D341Med (cell line): ENCODE data around the gene EFHC1.
"Not testable (repeated sequence)": the region's sequence is repeated elsewhere in the genome, so short reads cannot be mapped to it uniquely, and the experiment has no call there.

Source experiments
- DNase-seq: peaks from one replicate; pipeline ENCODE4 v3.0.0; 2012; ENCODE audit warnings: low spot score

Gene EFHC1, protein sequence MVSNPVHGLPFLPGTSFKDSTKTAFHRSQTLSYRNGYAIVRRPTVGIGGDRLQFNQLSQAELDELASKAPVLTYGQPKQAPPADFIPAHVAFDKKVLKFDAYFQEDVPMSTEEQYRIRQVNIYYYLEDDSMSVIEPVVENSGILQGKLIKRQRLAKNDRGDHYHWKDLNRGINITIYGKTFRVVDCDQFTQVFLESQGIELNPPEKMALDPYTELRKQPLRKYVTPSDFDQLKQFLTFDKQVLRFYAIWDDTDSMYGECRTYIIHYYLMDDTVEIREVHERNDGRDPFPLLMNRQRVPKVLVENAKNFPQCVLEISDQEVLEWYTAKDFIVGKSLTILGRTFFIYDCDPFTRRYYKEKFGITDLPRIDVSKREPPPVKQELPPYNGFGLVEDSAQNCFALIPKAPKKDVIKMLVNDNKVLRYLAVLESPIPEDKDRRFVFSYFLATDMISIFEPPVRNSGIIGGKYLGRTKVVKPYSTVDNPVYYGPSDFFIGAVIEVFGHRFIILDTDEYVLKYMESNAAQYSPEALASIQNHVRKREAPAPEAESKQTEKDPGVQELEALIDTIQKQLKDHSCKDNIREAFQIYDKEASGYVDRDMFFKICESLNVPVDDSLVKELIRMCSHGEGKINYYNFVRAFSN

DNA sequence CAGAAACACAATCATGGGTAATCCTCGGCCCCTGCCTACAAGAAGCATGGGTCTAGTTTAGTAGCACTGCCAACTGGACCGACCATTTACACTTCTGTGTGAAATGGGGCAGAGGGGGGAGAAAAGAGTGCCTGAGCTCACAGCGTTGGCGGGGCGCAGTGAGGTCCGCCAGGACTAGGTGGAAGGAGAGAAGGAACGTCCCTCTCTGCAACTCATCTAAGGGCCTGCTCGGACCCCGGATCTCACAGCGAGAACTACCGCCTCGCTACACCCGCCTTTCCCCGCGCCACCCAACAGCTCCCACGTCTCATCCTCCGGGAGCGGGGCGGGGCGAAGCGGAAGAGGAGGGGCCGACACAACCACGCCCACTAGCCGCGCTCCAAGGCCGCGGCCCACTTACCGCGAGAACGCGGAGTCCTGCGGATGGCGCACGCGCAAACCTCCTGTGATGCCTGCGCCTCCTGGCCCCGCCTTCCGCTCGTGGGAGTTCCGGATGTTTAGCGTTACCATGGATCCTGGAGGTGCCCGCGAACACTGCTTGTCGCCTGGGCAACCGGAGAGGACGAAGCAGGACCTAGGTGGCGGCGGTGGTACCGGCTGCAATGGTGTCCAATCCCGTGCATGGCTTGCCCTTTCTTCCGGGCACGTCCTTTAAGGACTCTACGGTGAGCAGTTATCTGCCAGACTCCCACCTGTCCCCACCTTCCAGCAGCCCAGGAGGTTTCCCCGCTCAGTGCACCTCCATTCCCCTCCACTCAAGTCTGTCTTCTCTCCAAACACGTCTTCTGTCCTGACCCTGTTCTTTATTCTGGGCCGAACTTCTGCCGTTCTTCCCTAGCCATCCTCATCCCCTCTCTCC is at the start of gene EFHC1:
Gene EFHC1 (plus strand): TSS at position 534 of the 859 bp plus-strand sequence. CDS start 69 bp downstream, at position 603.
- peak; percentile 98 for DNase-seq

DNA sequence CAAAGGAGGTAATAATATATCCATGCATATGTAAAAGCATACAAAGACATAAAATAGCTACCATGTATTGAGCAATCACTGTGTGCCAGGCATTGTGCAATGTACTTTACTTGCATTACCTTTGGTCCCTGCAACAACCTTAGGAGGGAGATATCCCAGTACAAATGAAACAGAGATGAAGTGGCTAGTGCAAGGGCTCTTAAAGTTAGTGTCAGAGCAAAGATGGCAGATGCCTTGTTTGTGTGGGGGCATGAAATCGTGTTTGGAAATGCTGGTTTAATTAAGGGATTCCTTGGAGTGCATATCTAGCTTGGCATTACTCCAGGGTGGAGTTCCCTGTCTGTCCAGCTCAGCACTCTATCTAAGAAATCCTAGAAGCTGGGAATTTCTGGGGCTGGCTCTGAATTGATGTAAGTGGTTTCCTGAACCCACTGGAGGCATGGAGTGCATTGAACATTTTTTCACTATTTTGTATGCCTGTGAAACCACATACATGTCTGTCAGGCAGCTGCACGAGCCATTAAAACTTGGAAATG is 48.4 kb upstream of the EFHC1 start:
- no peak for DNase-seq

DNA sequence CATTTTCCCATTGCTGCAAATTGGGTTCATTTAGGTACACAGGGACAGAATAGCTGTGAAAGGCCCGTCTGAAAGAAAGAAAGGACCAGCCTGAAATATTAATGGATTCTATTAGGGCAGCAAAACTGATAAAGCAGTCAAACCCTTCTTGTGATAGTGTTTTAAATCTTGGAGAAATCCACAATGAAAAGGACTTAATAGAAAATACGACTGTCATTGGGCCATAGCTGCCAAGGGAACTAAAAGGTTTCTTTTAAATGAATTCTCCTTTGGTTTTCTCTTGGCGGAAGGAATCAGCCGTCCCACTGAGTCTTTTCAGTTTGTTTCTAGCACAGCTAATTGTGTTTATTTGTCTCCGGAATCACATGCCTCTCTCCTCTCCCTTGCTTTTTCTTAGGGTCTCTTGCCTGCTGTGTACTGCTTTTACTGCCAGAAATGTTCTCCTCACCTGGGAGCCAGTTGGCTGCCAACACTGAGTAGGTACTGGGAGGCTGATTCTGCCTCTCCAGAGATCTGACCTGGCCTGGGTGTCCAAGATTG is 46.9 kb upstream of the EFHC1 start:
- DNase-seq, result no peak

DNA sequence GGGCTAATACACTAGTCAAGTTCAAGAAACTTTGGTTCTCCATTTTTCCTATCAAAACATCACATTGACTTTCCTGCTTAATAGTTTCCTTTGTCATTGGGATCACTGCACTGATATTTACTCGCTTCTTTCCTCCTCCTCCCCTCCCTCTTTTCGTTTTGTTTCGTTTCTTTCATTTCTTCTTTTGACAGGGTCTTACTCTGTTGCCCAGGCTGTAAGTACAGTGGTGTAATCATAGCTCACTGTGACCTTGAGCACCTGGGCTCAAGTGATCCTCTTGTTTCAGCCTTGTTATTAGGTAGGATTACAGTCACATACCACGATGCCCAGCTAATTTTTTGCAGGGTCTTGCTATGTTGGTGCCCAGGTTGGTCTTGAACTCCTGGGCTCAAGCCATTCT is 45.9 kb upstream of the EFHC1 start:
- no peak for DNase-seq

DNA sequence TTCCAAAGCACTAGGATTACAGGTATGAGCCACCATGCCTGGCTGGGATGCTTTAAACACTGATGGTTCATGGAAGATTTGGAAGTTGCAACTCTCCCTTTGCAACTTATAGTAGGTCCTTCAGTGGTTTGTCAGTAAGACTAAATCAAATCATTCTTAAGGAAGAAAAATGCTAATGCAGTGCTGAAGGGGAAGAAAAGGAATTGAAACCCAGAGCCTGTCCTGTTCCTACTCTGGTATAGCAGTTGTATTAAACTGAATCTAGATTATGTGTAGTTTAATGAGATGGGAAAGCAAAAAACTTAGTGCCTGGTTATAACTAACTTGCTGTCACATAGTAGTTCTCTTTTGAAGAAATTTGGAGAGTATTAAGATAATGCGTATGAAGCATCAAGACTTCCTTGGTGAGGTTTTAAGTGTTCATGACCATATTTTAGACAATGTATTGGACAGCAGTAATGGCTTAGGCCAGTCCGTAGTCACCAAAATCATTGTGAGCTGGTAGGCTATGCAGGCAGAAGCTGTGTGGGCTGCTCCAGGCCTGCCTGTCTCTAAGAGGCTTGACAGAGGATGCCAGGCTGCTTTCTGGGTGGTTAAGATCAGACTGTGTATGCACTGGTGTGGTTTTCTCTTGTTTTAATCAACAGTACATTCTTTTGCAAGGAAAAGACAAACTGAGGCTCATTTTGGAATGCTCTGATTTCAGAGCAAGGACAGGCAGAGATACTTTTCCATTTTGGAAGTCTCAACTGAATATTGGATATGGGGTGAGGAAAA is 44.2 kb upstream of the EFHC1 start:
- DNase-seq, result no peak

DNA sequence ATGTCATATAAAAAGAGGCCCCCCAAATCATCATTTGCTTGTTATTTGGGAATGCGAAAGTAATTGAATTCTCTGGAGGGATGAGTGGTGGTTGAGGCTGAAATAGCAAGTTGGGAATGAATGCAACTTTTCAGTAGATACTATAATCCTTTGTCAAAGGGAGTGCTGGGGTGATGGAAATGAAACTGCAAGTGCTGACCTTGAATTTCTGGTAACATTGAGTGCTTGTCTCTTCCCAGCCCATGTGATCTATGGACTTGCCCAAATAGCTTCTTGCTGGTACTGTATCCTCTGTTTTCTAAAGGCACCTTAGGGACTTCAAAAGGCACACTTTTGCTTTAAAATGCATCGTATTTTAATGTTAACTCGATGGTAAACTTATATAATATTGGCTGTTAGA is 43.4 kb upstream of the EFHC1 start:
- no peak for DNase-seq

DNA sequence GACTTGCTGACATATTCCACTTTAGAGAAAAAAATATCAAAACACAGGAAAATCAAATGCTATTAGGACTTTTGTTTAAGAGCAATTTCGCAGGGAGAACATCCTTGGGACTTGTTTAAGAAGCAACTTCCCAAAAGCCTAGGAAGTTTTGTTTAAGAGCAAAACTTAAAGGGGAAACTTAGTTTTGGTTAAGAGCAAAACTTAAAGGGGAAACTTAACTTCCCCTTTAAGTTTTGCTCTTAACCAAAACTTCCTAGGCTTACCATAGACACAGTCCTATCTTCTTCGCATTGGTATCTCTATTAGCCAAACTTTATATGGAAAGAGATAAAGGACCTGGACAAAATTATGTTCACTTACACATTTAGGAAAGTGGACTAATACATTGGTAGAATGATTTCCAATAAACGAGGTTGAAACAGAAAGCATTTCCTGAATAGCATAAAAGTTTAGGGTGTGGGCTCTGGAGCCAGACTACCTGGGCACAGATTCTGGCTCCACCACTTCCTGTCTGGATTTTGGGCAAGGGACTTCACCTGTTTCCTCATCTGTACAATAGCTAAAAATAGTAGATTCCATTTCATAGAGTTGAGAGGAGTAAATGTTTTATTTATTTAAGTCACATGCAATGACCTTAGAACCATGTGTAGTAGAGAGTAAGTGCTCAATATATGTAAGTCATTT is 42.5 kb upstream of the EFHC1 start:
- DNase-seq, result no peak

DNA sequence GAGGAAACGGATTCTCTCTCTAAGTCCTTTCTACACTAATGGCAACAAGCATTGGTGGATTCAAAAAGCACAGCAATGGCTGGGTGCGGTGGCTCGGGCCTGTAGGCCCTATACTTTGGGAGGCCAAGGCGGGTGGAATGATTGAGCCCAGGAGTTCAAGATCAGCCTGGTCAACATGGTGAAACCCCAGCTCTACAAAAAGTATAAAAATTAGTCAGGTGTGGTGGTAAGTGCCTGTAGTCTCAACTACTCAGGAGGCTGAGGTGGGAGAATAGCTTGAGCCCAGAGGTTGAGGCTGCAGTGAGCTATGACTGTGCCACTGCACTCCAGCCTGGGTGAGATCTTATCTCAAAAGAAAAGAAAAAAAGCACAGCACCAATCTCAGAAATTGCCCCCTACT is 38.9 kb upstream of the EFHC1 start:
- DNase-seq, result no peak

DNA sequence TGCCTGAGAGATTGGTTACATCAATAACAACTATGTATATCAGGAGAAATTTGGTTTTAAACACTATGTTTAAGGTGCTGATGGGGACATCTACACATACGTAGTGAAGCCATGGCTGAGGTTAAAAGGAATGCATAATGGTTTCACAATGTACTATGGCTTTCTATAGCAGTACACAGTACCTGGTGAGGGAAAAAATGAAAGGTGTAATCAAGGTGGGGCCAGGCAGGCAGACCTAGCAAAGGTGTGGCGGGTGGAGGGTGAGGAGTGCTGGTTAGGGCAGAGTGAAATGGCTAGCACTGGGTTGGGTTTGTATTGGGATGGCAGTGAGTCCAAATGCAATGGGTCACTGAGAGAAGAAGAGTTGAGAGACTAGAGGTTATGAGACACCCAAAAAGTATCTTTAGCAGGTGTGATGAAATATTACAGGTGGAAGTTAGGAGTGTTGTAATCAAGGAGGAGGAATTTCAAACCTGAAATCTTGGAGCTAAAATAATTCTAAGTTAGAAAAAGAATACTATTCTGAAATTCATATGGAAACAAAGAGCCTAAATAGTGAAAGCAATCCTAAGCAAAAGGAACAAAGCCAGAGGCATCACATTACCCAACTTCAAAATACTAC is 35.9 kb upstream of the EFHC1 start:
- no peak for DNase-seq

DNA sequence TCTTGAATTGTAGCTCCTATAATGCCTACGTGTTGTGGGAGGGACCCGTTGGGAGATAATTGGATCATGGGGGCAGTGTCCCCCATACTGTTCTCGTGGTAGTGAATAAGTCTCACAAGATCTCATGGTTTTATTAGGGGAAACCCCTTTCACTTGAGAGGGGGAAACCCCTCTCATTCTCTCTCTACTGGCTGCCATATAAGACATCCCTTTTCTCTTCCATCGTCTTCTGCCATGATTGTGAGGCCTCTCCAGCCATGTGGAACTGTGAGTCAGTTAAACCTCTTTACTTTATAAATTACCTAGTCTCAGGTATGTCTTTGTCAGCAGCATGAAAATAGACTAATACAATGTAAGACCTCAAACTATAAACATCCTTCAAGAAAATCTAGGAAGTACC is 35.1 kb upstream of the EFHC1 start:
- no peak for DNase-seq

DNA sequence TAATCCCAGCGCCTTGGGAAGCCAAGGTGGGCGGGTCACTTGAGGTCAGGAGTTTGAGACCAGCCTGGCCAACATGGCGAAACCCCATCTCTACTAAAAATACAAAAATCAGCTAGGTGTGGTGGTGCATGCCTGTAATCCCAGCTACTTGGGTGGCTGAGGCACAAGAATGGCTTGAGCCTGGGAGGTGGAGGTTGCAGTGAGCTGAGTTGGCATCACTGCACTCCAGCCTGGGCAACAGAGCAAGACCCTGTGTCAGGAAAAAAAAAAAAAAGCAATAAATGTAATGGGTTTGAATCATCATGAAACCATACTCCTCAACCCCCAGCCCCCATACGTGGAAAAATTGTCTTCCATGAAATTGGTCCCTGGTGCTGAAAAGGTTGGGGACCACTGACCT is 32.0 kb upstream of the EFHC1 start:
- not testable (repeated sequence) for DNase-seq

DNA sequence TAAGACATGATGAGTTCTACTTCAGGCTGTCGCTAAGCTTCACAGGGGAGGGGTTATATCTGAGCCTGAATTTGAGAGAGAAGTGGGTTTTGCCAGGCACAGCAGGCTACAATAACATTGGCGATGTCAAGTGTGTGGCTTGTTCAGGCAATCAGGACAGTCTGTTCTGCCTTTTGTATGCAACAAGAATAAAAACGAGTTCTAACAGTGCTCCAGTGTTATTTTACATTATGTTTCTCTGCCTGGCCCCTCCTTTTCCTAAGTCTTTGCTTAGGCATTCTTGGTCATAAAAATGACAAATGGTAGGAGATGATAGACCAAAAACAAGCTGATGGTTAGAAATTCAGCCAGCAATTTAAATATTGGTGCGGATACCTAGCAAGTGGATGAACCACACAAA is 31.4 kb upstream of the EFHC1 start:
- DNase-seq, result no peak

DNA sequence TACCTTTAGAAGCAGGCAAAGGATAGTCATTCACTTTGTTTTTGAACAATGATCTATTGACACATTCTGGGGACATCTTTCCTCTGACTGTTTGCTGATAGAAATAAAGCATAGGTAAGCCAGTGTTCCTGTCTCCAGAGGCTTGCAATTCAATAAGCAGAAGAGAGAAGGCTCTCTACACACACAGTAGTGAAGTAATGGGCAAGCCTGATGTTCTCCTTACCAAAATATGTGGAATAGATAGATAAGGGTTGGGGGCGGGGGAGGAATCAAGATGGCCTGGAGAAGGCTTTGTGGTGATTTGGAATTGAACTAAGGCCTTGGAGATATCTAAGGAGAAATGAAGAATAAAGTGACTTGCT is 30.9 kb upstream of the EFHC1 start:
- DNase-seq, result no peak

DNA sequence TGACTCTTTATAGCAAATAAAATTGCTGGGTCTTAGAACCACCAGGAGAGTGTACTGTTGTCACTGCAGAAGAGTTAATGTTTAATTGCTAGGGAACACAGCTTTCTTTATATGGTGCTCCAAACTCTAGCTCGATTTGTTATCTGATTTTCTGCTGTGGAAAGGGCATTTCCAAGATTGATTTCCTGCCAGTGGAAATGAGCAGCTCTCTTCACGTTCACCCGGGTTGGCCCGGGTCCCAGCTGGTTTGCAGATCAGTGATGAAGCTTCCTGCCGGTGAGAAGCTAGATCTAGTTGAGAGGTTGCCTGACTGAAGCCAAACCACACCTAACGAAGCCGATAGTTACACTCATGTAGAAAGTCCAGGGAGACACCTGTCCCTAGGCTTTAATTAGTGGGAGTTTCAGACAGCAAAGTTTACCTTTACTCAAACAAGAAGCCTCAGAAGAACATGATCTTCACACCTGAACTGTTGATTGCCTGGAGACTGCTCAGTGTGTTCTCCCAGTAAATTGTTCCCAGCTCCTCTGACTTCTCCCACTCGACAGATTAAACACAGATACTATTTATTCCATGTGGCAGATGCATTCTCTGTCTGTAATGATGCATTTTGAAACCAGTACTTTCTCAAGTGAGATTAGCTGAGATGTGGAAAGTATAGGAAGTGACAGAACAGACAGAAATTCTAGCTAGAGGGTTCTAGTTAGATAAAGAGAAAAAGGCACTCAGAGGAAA is 30.3 kb upstream of the EFHC1 start:
- no peak for DNase-seq

DNA sequence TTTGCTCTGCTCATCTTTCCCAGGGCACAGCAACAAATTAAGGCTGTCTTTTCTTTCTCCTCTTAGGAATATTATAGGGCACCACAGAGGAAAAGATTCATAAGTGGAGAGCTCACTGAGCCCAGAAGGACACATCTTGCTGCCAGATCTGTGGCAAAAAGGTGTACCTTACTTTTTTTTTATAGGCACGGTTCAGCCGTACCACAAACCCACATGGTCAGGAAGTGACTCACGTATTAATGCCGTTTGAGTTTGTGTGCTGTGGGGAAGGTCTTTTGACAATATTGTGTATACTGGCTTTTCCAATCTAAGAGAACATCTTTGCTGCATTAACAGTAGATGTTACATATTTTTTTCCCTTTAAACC is 29.8 kb upstream of the EFHC1 start:
- no peak for DNase-seq

DNA sequence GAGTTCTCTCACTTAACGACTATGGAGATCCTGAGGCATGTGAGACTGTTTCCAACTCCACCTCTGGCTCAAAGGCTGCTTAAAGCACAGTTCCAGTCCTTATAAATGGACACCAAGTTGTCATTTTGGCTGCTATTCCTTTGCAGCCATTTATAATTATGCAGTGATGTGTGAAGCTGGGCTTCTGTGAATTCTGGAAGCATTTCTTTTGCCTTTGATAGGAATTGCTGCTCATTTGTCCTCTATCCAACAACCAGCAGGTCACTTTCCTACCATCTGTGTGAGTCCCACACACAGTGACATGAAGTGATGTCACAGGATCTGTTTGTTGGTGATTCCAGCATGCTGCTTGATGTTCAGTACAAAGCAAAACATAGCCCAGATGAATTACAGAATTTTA is 28.5 kb upstream of the EFHC1 start:
- DNase-seq, result no peak

DNA sequence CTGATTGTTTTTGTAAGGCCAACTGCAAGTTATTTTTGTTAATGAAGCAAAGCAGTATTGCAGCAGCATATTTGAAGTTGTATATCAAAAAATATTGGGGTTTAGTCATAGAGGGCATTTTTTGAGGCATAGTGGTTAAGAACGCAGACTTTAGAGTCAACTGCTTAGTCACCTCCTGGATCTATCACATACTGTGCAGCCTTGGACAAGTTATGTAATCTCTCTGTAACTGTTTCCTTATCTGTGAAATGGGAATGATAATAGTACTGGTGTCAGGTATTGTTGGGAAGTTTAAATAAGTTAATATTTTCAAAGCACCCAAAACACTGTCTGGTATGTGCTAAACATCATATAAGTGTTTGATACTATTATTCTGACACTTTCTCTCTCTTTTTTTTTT is 27.2 kb upstream of the EFHC1 start:
- DNase-seq, result no peak

DNA sequence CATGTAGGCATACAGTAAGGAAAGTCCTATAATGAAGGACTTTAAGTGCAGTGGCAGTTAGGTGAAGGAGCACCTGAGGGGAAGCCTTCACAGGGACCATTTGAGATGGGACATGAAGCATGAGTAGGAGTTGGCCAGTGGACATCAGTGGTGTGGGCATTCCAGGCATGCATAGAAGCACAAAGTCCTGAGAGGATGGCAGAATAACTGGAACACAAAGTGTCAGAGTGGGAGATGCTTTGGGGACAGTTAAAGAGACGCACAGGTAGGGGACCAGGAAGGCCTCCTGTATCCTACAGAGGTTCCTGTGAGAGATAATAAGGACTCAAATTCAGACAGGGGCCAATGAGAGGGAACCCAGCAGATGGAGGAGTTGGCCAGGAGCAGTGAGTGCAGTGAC is 26.4 kb upstream of the EFHC1 start:
- DNase-seq, result no peak

DNA sequence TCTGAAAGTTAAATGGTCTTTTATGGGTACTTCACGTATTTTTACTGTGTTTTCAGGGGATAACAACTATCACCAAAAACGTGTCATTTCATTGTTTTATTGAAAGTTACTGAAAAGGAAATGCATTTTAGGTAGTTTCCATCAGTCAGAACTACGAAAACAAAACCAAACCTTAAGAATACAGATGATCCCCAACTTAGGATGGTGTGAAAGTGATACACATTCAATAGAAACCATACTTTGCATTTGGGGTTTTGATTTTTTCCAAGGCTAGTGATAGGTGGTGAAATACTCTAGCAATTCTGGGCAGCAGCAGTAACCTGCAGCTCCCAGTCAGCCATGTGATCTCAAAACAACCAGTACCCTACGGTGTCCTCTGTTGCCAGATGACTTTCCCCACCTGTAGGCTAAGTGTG is 25.9 kb upstream of the EFHC1 start:
- no peak for DNase-seq

DNA sequence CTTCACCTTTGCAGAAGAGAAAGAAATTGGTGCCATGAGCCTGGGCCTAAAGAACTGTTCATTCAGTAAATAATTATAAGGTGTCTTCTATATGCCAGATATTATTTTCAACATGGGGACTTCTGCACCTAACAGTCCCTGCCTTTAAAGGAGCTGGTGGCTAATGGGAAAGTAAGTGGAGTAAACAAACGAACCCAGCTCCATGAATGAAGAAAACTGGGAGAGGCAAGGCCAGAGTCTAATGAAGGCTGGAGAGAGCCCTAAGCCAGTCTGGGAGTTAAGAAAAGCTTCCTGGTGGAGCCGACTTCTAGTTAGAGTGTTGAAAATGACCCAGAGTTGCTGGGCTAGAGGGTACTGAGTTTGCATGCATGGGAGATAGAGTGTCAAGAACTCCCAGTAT is 24.2 kb upstream of the EFHC1 start:
- no peak for DNase-seq
